OCI-LY7 (cell line): ENCODE results near the gene SDHA.
"Not testable (repeated sequence)": the region's sequence is repeated elsewhere in the genome, so short reads cannot be mapped to it uniquely, and the experiment has no call there.

Source experiments
- EZH2phosphoT487 ChIP-seq: fragments of 200-600 bp; sonication (generic); IDR thresholded peaks from 2 replicates; pipeline ENCODE4 v1.6.1; 2018; ENCODE audit warnings: low read depth, borderline replicate concordance, mild to moderate bottlenecking, mixed run types, antibody characterized with exemption, low read length, moderate library complexity, mixed read lengths
- TF ChIP-seq, protein P1 (sequence below): fragments of 200-600 bp; sonication (generic); conservative IDR thresholded peaks from 2 replicates; pipeline ENCODE4 v1.5.1; 2014; ENCODE audit warnings: mild to moderate bottlenecking, antibody characterized with exemption, low read length, moderate library complexity, mixed read lengths

DNA sequence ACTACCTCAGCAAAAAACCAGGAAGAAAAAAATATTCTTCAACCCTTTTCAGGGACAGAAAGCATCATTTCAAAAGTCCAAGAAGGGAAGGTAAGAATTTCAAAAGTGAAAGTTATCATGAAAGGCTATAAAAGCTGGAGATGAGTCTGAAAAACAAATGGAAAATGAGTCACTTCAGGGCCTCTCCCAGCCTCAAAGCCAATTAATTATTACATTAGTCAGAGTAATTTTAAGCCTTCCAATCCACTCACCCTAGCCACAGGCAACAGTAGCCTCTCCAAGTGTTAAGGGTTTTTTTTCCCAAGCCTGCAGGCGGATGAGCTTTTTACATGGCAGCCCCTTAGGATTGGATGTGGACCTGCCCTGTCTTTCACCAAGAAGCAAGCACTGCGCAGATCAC is 2.9 kb upstream of the SDHA start:
- TF ChIP-seq EZH2phosphoT487: not testable (repeated sequence)
- TF ChIP-seq, protein P1, sequence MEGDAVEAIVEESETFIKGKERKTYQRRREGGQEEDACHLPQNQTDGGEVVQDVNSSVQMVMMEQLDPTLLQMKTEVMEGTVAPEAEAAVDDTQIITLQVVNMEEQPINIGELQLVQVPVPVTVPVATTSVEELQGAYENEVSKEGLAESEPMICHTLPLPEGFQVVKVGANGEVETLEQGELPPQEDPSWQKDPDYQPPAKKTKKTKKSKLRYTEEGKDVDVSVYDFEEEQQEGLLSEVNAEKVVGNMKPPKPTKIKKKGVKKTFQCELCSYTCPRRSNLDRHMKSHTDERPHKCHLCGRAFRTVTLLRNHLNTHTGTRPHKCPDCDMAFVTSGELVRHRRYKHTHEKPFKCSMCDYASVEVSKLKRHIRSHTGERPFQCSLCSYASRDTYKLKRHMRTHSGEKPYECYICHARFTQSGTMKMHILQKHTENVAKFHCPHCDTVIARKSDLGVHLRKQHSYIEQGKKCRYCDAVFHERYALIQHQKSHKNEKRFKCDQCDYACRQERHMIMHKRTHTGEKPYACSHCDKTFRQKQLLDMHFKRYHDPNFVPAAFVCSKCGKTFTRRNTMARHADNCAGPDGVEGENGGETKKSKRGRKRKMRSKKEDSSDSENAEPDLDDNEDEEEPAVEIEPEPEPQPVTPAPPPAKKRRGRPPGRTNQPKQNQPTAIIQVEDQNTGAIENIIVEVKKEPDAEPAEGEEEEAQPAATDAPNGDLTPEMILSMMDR: not testable (repeated sequence)
